NCI-H446 treated with DMSO at 0.1 percent for 48 hours (cell line): ENCODE results near the gene MTG1.

Source experiments
- DNase-seq: peaks from one replicate; lab custom pipeline; 2025; lab: John Stamatoyannopoulos, UW

The MTG1 gene

GRCh38 chr10:133452453-133452852, 58.5 kb downstream of the MTG1 start:
- no peak for DNase-seq

DNA sequence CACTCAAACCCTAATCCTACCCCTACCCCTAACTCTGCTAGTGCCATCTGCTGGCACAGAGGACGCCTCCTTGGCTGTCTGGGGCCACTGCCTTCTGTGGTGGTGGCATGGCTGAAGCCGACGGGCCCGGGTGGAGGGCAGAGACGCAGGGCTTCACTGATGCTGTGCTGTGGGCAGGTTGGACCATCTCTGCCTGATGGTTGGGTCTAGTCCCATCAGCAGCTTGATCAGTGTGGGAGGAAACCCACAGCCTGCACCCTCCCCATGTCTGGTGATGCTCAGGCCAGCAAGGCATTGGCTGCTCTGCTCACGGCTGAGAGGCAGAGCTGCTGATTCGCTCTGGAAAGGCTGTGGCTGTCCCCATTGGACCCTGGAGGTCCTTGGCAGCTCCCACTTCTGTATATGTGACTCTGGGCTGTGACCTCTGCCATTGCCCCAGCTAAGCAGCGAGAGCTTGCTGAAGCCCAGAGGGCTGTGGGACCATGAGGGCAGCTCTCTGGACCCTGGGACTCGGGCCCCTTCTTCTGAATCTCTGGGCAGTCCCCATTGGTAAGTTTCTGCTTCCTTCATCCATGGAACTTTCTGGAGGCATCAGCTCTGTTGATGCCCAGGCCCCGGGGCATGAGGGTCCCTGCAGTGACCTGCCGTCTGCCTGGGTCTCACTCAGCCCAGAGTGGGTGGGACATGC, 59.7 kb downstream of the MTG1 start, which contains the start of gene SCART1:
Gene SCART1 (plus strand): TSS at position 430 of the 688 bp plus-strand sequence. CDS start 53 bp downstream, at position 483.
- no peak for DNase-seq

DNA sequence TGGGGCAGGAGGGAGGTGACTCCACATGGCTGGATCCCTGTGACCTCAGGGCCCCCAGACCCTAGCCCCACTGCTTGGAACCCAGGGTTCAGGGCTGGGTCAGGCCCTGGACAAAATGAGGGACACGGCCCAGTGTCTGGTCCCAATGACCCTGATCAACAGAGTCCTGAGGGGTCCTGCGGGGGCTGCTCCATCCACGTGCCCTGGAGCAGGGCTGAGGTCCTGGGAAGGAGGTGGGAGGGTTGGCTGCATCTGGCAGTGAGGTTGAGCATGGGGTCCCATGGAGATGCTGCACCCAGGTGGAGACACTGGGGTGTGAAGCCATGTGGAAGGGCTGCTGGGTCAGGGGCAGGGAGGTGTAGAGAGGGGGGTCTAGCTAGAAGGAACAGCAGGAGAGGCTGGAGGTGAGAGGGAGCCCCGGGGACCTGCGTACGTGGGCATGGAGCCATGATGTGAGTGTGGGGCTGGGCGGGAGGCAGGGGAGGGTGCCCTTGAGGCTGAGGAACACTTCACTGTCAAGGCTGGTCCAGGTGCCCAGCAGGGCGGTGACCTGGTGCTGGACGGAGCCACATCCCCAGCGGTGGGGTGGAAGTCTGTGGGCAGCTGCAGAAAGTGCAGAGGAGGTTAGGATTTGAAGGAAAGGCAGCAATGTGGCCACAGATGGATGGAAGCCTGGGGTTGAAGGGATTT, 60.4 kb downstream of the MTG1 start:
- DNase-seq = no peak

- no peak for DNase-seq
Measured at GRCh38 chr10:133455196-133455595, 61.2 kb downstream of the MTG1 start.

DNA sequence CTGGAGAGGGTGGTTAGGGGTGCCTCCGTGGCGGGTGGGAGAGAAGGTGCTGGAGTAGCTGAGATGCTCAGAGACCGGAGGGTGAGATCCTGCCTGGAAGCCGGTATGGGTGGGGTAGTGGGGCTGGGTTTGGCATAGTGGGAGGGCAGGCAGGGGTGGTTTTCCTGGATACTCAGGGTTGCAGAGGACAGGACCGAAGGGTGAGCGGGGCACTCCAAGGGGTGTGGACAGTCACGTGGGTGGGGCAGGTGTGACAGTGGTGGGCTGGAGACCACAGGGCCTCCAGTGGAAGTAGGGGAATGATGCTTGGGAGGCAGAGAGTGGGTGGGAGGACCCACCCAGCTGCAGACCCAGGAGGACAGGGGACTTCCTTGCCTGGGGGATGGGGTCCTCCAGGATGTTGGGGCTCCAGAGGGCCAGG, 61.7 kb downstream of the MTG1 start:
- DNase-seq = no peak

- no peak for DNase-seq
Measured at GRCh38 chr10:133456041-133456951, 62.3 kb downstream of the MTG1 start.

GRCh38 chr10:133457100-133457841, 63.3 kb downstream of the MTG1 start:
- no peak for DNase-seq

DNA sequence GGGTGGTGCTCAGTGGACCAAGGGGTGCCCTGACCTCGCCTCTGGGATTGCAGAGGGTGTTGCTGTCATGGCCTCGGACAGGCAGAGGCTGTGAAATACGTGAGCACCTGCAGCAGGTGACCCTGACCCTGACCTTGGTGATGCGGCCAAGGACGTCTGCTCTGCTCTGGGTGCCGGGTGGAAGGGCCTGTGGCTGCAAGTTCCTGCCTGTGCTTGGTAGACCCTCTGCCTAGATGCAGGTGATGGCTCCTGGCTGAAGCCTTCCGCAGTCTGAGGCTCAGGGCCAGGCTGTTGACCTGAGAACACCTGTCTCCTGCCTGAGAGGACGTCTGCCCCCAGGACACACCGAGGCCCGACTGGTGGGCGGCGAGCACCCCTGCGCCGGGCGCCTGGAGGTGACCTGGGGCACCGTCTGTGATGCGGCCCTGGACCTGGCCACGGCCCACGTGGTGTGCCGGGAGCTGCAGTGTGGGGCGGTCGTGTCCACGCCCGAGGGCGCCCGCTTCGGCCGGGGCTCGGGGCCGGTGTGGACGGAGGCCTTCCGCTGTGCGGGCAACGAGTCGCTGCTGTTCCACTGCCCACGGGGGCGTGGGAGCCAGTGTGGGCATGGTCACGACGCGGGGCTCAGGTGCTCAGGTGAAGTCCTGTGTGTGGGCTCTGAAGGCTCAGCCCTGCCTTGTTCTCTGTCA, 64.2 kb downstream of the MTG1 start:
- no peak for DNase-seq

DNA sequence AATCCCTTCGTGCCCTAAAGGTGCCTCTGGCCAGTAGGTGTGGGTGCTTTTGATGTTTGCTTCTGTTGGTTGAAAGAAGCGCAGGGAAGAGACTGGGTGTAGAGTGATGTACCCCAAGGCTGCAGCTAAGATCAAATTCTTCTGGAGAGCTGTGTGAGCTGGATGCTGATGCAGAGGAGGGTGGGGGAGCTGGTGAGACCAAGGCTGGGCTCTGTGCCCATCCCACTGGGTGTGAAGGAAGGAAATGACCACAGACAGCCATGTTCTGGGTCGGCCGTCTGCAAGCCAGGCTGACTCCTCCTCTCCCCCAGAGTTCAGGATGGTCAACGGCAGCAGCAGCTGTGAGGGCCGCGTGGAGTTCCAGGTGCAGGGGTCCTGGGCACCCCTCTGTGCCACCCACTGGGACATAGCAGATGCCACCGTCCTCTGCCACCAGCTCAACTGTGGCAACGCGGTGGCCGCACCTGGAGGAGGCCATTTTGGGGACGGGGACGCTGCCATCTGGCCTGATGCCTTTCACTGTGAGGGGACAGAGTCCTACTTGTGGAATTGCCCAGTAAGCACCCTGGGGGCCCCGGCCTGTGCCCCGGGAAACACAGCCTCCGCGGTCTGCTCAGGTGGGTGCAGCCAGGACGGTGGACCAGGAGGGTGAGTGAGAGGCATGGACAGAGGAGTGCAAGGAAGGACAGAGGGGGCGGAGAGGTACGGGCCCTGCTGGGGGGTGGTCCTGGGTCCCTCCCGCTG, 64.9 kb downstream of the MTG1 start:
- DNase-seq = no peak

GRCh38 chr10:133459454-133460207, 65.7 kb downstream of the MTG1 start:
- no peak for DNase-seq

DNA sequence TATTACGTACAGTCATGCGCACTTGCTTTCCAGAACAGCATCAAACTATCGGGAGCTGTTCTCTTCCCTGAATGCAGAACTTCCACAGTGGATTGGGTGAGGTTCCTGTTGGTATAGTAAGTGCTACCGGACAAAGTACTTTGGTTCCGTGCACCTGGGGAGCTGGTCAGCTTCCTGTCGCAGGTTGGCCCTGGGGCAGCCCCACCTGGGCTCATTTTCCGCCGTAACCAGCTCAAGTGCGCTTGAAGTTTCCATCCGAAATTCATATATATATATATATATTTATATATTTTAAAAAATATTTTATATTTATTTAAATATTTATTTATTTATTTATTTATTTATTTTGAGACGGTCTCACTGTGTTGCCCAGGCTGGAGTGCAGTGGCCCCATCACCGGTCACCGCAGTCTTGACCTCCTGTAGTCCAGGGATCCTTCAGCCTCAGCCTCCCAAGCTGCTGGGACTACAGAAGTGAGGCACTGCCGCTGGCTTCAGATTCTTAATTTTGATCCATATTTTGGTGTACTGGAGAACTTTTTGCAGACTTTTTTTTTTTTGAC, 66.3 kb downstream of the MTG1 start:
- no peak for DNase-seq

DNA sequence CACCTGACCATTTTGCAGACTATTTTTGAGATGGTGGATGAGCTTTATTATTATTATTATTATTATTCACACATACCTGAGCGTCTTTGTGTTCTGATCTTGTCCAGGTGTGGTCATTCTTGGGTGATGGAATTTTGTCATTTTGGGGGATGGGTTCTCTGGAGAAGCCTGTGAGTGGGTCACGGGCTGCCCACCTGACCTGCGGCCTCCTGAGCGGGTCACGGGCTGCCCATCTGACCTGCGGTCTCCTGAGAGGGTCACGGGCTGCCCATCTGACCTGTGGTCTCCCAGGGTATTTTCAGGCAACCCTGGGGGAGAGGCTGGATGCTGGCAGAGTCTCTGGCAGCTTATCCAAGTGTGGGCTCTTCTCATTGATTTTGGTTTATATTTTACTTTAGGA, 67.1 kb downstream of the MTG1 start:
- no peak for DNase-seq

DNA sequence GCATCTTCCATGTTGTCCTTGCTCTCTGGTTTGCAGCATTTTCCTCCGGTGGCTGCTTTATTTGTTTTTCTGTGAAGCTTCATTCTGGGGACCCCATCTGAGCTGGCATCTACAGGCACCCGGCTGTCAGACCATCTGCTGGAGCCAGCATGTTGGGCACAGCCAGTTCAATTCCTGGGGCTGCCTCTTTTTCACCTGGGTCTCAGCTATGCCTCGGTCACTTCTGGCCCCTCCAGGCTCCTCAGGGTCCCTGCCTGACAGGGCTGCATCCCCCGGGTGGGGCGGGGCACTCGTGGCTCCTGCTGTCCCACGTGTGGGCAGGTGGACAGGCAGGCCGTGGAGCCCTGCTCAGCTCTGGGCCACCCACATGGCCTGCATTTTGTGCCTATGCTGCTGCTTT, 67.9 kb downstream of the MTG1 start:
- DNase-seq = no peak

DNA sequence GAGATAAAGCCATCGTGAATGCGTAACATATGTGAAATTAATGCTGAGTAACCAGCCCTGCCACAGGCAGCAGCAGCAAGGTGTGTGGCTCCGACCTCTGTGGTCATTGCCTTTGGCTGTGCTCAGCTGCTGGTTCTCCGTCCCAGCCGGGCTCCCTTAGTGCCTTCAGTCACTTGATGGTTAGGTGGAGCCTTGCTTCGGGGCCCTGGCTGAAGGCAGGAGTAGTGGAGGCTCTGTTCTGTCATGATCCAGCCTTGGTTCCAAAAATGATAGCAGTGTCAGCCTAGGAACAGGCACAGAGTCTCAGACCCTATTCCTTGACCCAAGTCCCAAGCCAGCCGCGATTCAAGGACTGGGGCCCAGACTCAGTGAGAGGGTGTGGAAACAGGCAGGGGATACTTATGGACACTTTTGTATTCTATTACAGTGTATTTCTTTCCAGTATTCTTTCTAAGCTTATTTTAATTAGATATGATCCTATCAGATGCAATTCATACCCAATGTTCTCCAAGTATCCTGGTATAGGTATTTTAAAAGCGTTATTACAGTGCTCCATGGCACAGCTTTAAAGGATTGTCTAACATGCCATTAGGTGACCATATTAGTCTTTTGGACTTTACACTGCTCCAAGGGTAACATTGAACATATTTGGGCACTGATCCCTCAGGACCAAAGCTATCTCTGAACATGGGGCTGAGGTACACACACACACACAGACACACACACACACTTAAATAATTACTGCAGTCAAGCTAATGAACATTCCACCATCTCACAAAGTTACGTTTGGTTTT, 68.8 kb downstream of the MTG1 start:
- no peak for DNase-seq

GRCh38 chr10:133464582-133465031, 70.7 kb downstream of the MTG1 start:
- no peak for DNase-seq

DNA sequence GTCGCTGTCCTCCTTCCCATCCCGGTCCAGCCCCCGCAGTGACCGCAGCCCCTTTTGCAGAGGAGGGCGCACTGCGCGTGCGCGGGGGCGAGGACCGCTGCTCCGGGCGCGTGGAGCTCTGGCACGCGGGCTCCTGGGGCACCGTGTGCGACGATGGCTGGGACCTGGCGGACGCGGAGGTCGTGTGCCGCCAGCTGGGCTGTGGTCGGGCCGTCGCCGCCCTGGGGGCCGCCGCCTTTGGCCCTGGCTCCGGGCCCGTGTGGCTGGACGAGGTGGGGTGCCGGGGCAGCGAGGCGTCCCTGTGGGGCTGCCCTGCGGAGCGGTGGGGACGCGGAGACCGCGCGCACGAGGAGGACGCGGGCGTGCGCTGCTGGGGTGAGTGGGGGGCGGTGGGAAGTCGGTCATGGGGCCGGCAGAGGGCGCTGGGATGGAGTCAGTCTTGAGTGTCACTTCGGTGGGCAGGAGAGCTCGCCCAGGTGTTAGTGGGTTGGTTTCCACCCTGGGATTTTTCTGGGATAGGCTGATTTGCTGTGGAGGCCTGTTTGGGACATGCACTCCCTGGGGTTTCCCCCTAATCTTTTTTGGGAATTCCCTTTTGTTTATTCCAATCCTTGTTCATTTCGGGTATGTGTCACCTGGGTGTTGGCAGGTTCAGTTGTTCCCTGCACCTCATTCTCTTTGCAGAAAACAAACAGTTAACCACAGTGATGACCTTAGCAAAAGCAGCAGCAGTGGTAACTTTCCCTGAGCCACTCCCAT, 71.4 kb downstream of the MTG1 start:
- no peak for DNase-seq

GRCh38 chr10:133465950-133466474, 72.1 kb downstream of the MTG1 start:
- no peak for DNase-seq
